Adipose tissue (tissue), 3 donors: ENCODE results near the gene CCDC39. TPM values are rescaled to one million over a fixed set of nuclear protein-coding genes. Genes with fewer than 3 reads are reported as not detected.

ENCODE experiments used
- H3K27ac ChIP-seq: one replicate; pipeline ENCODE4 v1.5.1; 2013; ENCODE audit warnings: low read depth, low read length
- WGBS, 3 donors: extraction: QIAGEN DNeasy Blood & Tissue Kit; methylation state at CpG; one replicate each; pipeline ENCODE4 v1.1.7; 2013; 5-methylcytosine and 5-hydroxymethylcytosine counted together
- polyA plus RNA-seq, 3 donors: library from polyadenylated mRNA; stranded (reverse); fragments of 200-250 nt; gene quantifications; one replicate each; pipeline ENCODE4 v1.2.3, GENCODE V29; 2013
- donor health status: healthy with polysubstance abuse.
- donor health status: Bipolar disorder and iron deficiency.
- donor health status: healthy.

The CCDC39 gene
- polyA plus RNA-seq, 3 donors: 0.09 to 0.11 TPM; not detected in 1

DNA sequence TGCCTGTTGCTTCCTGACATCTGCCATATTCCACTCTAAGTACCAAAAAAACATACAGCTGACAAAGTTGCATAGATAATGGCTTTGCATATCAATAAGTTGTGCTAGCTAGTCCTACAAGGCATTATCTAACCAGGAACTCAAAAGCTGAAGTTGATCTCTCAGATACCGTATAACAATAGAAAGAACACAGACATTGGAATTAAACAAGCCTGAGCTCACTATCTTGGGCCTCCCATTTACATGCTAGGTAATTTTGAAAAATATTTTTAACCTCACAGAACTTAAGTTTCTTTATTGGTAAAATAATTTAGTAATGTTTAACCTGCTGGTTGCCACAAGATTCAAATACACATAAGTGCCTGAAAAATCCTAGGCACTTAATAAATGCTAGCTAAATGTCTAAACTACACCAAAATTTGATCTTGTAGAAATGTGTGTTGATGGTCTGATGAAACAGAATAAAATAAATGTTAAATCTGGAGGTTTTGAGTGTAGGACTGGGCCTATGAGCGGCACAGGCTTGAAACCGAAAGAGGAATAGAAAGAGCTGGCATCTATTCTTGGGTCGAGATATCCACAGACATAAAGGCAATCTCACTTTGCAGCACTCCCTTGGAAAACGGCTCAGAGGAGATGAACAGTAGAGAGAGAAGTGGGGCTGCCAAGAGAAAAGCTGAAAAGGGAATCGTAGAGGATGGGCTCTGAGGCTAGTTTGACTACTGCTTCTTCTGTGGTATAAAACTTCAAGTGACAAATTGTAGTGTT is 107.3 kb downstream of the CCDC39 start:
- no peak overlapping the region for H3K27ac ChIP-seq
- 74 to 84% (median 76%) methylated on average over 6 of the region's 6 CpGs for WGBS, 3 donors

DNA sequence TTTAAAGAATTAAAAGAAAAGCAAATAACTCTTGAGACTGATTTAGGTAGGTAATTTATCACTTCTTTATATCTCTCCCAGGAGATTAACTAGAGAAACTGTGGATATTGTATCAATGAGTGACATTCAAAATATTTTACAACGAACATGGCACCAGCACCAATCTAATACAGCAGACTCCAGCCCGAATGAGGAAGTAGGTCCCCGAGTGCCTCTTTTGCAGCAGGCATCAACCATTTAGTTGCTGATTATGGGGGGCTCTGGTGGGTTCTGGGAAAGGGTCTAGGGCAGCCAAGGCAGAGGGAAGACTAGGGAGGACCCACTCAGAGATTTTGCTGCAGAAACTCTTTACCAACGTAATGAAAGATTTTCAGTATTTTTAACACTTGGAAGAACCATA is 109.1 kb downstream of the CCDC39 start:
- no peak overlapping the region for H3K27ac ChIP-seq
- WGBS, 3 donors: 70 to 75% (median 75%) methylated on average over 4 of the region's 4 CpGs

DNA sequence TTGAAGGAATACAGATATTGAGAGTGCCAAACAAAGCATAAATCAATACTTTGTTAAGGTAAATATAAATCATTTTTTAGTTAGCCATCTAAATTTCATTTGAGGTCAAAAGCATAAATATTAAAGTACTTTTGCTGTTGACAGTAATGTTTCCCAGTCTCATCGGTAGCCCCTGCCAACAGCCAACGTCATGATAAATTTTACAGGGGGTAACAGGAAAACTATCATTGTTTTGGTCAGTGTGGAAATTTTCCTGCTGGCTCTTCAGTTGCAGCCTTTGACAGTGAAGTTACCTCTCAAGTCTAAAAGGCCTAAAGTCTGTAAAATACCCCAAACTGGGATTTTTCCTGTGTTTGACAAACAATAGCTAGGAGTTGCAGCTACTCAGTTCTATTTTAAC is 114.6 kb downstream of the CCDC39 start:
- H3K27ac ChIP-seq: no peak overlapping the region
- WGBS, 3 donors: 36 to 70% (median 51%) methylated on average over 2 of the region's 2 CpGs

Other genes with a start within 250 kb of the CCDC39 start
- 10 to 100 TPM in 2 of 3 donors, 1 to 10 TPM in 1; 9.3 to 16.8 (median 12.7) TPM for gene TTC14, start 77.3 kb downstream of the CCDC39 start, polyA plus RNA-seq
- 10 to 100 TPM; 51.5 to 74.0 (median 66.4) TPM for gene FXR1, start 233.2 kb upstream of the CCDC39 start, polyA plus RNA-seq